KMS-11 (cell line): ENCODE results near the gene SELENOI.

ENCODE experiments used
- H2AFZ ChIP-seq: fragments of 200-600 bp; sonication (generic); 2 replicates; pipeline ENCODE4 v1.6.1; 2016; ENCODE audit warnings: antibody characterized with exemption, mixed run types, low read depth
- H3K27ac ChIP-seq: fragments of 200-600 bp; sonication (generic); 2 replicates; pipeline ENCODE4 v1.6.1; 2016; ENCODE audit warnings: mild to moderate bottlenecking, mixed run types
- H3K27me3 ChIP-seq: fragments of 200-600 bp; sonication (generic); 2 replicates; pipeline ENCODE4 v1.6.1; 2017; ENCODE audit warnings: mild to moderate bottlenecking, low read depth, mixed run types, moderate library complexity; ENCODE audit not compliant: insufficient read depth
- H3K36me3 ChIP-seq: fragments of 200-600 bp; sonication (generic); 2 replicates; pipeline ENCODE4 v1.6.1; 2017; ENCODE audit warnings: mild to moderate bottlenecking, mixed run types; ENCODE audit not compliant: insufficient read depth
- H3K4me1 ChIP-seq: fragments of 200-600 bp; sonication (generic); 2 replicates; pipeline ENCODE4 v1.6.1; 2016; ENCODE audit warnings: mild to moderate bottlenecking, low read depth, mixed run types; ENCODE audit not compliant: poor library complexity, severe bottlenecking
- H3K4me2 ChIP-seq: fragments of 200-600 bp; sonication (generic); 2 replicates; pipeline ENCODE4 v1.7.0; 2016; ENCODE audit warnings: mild to moderate bottlenecking, mixed run types
- H3K4me3 ChIP-seq: fragments of 200-600 bp; sonication (generic); IDR thresholded peaks from 2 replicates; pipeline ENCODE4 v1.6.1; 2017; ENCODE audit warnings: low read depth, low read length, mixed read lengths; ENCODE audit not compliant: insufficient read depth
- H3K79me2 ChIP-seq: fragments of 200-600 bp; sonication (generic); 2 replicates; pipeline ENCODE4 v1.6.1; 2016; ENCODE audit warnings: low read depth, mixed run types; ENCODE audit not compliant: insufficient read depth
- H3K9ac ChIP-seq: fragments of 200-600 bp; sonication (generic); 2 replicates; pipeline ENCODE4 v1.6.1; 2016; ENCODE audit warnings: mild to moderate bottlenecking, mixed run types
- H4K20me1 ChIP-seq: fragments of 200-600 bp; sonication (generic); 2 replicates; pipeline ENCODE4 v1.6.1; 2016; ENCODE audit warnings: mild to moderate bottlenecking, mixed run types; ENCODE audit not compliant: insufficient read depth
- TF ChIP-seq, protein P1 (sequence below): fragments of 200-600 bp; sonication (generic); conservative IDR thresholded peaks from 2 replicates; pipeline ENCODE4 v1.6.1; 2017; ENCODE audit warnings: low read depth, mild to moderate bottlenecking, antibody characterized with exemption, low read length, moderate library complexity, mixed read lengths

Gene SELENOI

GRCh38 chr2:26309921-26310320 is 36.0 kb upstream of the SELENOI start:
- Histone ChIP-seq H4K20me1 (no peaks in the 10 kb centered on the region), H3K36me3 (no peaks in the 10 kb centered on the region), H3K79me2 (no peaks in the 10 kb centered on the region), H3K4me1 (no peaks in the 10 kb centered on the region), H3K4me2 (no peak overlapping the region), H2AFZ (no peak overlapping the region), H3K27ac (no peak overlapping the region), H3K4me3 (no peak overlapping the region), H3K27me3 (no peaks in the 10 kb centered on the region), H3K9ac (no peak overlapping the region)
- TF ChIP-seq, protein P1, sequence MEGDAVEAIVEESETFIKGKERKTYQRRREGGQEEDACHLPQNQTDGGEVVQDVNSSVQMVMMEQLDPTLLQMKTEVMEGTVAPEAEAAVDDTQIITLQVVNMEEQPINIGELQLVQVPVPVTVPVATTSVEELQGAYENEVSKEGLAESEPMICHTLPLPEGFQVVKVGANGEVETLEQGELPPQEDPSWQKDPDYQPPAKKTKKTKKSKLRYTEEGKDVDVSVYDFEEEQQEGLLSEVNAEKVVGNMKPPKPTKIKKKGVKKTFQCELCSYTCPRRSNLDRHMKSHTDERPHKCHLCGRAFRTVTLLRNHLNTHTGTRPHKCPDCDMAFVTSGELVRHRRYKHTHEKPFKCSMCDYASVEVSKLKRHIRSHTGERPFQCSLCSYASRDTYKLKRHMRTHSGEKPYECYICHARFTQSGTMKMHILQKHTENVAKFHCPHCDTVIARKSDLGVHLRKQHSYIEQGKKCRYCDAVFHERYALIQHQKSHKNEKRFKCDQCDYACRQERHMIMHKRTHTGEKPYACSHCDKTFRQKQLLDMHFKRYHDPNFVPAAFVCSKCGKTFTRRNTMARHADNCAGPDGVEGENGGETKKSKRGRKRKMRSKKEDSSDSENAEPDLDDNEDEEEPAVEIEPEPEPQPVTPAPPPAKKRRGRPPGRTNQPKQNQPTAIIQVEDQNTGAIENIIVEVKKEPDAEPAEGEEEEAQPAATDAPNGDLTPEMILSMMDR: no peak

GRCh38 chr2:26312471-26312870 is 33.5 kb upstream of the SELENOI start:
- Histone ChIP-seq H3K4me1 (peaks cover 8% of the 10 kb centered on the region), H4K20me1 (no peaks in the 10 kb centered on the region), H3K4me3 (no peak overlapping the region), H3K27ac (no peak overlapping the region), H3K4me2 (no peak overlapping the region), H3K9ac (no peak overlapping the region), H2AFZ (no peak overlapping the region), H3K27me3 (no peaks in the 10 kb centered on the region), H3K79me2 (no peaks in the 10 kb centered on the region), H3K36me3 (no peaks in the 10 kb centered on the region)
- TF ChIP-seq, protein P1: no peak

GRCh38 chr2:26313446-26313845 is 32.5 kb upstream of the SELENOI start:
- Histone ChIP-seq H3K4me2 (no peak overlapping the region), H3K79me2 (no peaks in the 10 kb centered on the region), H3K27me3 (no peaks in the 10 kb centered on the region), H2AFZ (no peak overlapping the region), H3K4me1 (peaks cover 8% of the 10 kb centered on the region), H3K36me3 (no peaks in the 10 kb centered on the region), H3K27ac (no peak overlapping the region), H3K4me3 (no peak overlapping the region), H3K9ac (no peak overlapping the region), H4K20me1 (no peaks in the 10 kb centered on the region)
- TF ChIP-seq, protein P1: no peak

DNA sequence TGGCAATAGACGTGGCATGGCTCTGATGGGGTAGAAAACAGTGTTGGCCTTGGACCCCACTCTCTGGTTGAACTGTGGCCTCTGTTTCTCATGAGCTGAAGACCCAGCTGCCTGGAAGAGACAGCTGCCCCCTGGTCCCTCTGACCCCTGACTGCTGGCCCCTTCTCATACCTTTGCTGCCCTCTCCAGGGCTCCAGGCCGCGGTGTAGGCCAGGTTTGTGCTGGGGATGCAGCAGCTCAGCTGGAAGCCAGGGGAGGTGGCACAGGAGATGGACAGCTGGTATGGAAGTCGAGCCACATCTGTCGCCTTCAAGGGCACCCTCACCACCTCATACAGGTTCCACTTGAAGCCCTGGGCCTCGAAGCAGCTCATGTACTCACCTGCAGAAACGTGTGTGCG is 31.7 kb upstream of the SELENOI start:
- H3K79me2 ChIP-seq: no peaks in the 10 kb centered on the region
- H2AFZ ChIP-seq: no peak overlapping the region
- H3K27ac ChIP-seq: no peak overlapping the region
- no peak overlapping the region for H3K9ac ChIP-seq
- peaks cover 8% of the 10 kb centered on the region for H3K4me1 ChIP-seq
- H3K27me3 ChIP-seq: no peaks in the 10 kb centered on the region
- no peaks in the 10 kb centered on the region for H4K20me1 ChIP-seq
- TF ChIP-seq, protein P1: no peak
- H3K4me3 ChIP-seq: no peak overlapping the region
- no peak overlapping the region for H3K4me2 ChIP-seq
- H3K36me3 ChIP-seq: no peaks in the 10 kb centered on the region
